ENCODE measurements around the gene PIGU. TPM values are rescaled to one million over a fixed set of nuclear protein-coding genes. Genes with fewer than 3 reads are reported as not detected.
A peak's percentile ranks its signal among the peaks of the same experiment; 100 is the strongest.

Gene PIGU
- total and polyA plus RNA-seq, 2 of the 13 experiments (the other 11 are each of a cell fraction or from before 2014, with no cell fraction given) = 45.5 to 231 TPM

- TF ChIP-seq FUBP1 (CRISPR knock-in tag; IDR thresholded peaks at IDR 0.05; ENCODE audit: borderline replicate concordance) = no peak
- TF ChIP-seq RXRB (CRISPR knock-in tag; IDR thresholded peaks at IDR 0.05; ENCODE audit: borderline replicate concordance) = peak; percentile 34; the same call in 1 of the 2 replicates
- no peak for TF ChIP-seq HMGXB4 (CRISPR knock-in tag; IDR thresholded peaks at IDR 0.05; ENCODE audit: borderline replicate concordance in 1 of 2, low read depth in 1 of 2)
- no peak for TF ChIP-seq NFRKB (IDR thresholded peaks at IDR 0.05)
- no peak for TF ChIP-seq ZNF431 (CRISPR knock-in tag; IDR thresholded peaks at IDR 0.05; ENCODE audit: borderline replicate concordance, low read depth)
- TF ChIP-seq HOMEZ (CRISPR knock-in tag; IDR thresholded peaks at IDR 0.05; ENCODE audit: low read depth) = no peak
- peak; percentile 16; the same call in 1 of the 2 replicates for TF ChIP-seq ZSCAN9 (CRISPR knock-in tag; IDR thresholded peaks at IDR 0.05; ENCODE audit: borderline replicate concordance)
- no peak for TF ChIP-seq MAFF (IDR thresholded peaks at IDR 0.05; ENCODE audit: low read depth, low read length)
- no peak for TF ChIP-seq RERE (CRISPR knock-in tag; IDR thresholded peaks at IDR 0.05; ENCODE audit: low read depth)
- no peak for TF ChIP-seq ZBTB7B (CRISPR knock-in tag; IDR thresholded peaks at IDR 0.05)
- TF ChIP-seq CEBPG (CRISPR knock-in tag; IDR thresholded peaks at IDR 0.05) = peak; percentile 81
- no peak for TF ChIP-seq HNRNPH1 (optimal IDR thresholded peaks at IDR 0.05; ENCODE audit: low read depth, low read length)
- TF ChIP-seq CCDC6 (CRISPR knock-in tag; IDR thresholded peaks at IDR 0.05) = no peak
- peak; percentile 51; the same call in 1 of the 2 replicates for TF ChIP-seq DDIT3 (CRISPR knock-in tag; IDR thresholded peaks at IDR 0.05)
- TF ChIP-seq JUNB (CRISPR knock-in tag; IDR thresholded peaks at IDR 0.05; ENCODE audit: borderline replicate concordance) = no peak
- no peak for TF ChIP-seq GZF1 (CRISPR knock-in tag; IDR thresholded peaks at IDR 0.05)
Observed at GRCh38 chr20:34634392-34634791, 42.5 kb downstream of the PIGU start (continued).
